Measurements from ENCODE around the gene CACNA1S. TPM values are rescaled to one million over a fixed set of nuclear protein-coding genes. Genes with fewer than 3 reads are reported as not detected.

CACNA1S gene
- total and polyA plus RNA-seq, 2 donors (not counting 1 experiment from before 2014, with no cell fraction given), result not detected

GRCh38 chr1:201061886-201062285 lies 50.3 kb downstream of the CACNA1S start:
- H3K27ac ChIP-seq (ENCODE audit: low read length in 2 of 2), result no peak overlapping the region
- intact Hi-C loops (cut with micrococcal nuclease), result no loop called here
- no peak for ATAC-seq (ENCODE audit: low read depth)
- H3K27me3 ChIP-seq (replicated peaks in 1 of 4; ENCODE audit: control extremely low read depth in 1 of 4, control insufficient read depth in 3 of 4, insufficient read depth in 4 of 4, low read length in 3 of 4), result peaks cover 0 to 4% (median 0%) of the 10 kb centered on the region in 4 experiments
- no peak for DNase-seq
- no peaks in the 10 kb centered on the region for H3K79me2 ChIP-seq (ENCODE audit: control insufficient read depth, insufficient read depth, low read length)
- H3K4me3 ChIP-seq (ENCODE audit: control extremely low read depth in 1 of 5, extremely low read depth in 1 of 5, insufficient read depth in 1 of 5, low read depth in 2 of 5, low read length in 4 of 5), result no peak overlapping the region
- H2AFZ ChIP-seq (ENCODE audit: insufficient read depth, low read depth, low read length, poor library complexity, severe bottlenecking), result no peak overlapping the region
- no peaks in the 10 kb centered on the region for H3K9me3 ChIP-seq (ENCODE audit: control extremely low read depth in 1 of 3, control insufficient read depth in 2 of 3, insufficient read depth in 1 of 3, low read length in 2 of 3)
- Mint-ChIP-seq H3K9me3 (ENCODE audit: insufficient read depth) (no peaks in the 10 kb centered on the region), H3K27ac (no peak overlapping the region), H3K27me3 (peaks cover 8% of the 10 kb centered on the region), H3K4me3 (no peak overlapping the region), H3K4me1 (peaks cover 12% of the 10 kb centered on the region)
- ChIA-PET POLR2A (no interaction called here), CTCF (interaction anchor here (1.1 kb wide), 1 partner anchor 90 kb away, joined by 3 read pairs; no protein-coding TSS in a partner anchor)
- 99% methylated on average over 9 of the region's 12 CpGs for WGBS (ENCODE audit: insufficient coverage)
- TF ChIP-seq CTCF (IDR thresholded peaks at IDR 0.05) (no peak), EZH2 (IDR thresholded peaks at IDR 0.05; ENCODE audit: borderline replicate concordance, insufficient read depth, low read depth, low read length, poor library complexity, severe bottlenecking) (no peak)
- H4K20me1 ChIP-seq (ENCODE audit: control insufficient read depth, insufficient read depth, low read length, poor library complexity, severe bottlenecking), result no peaks in the 10 kb centered on the region
- H3K4me1 ChIP-seq (ENCODE audit: control insufficient read depth in 2 of 2, insufficient read depth in 2 of 2, low read length in 2 of 2), result peaks cover 6 to 12% of the 10 kb centered on the region in 2 donors
- H3K36me3 ChIP-seq (replicated peaks in 1 of 2; ENCODE audit: control extremely low read depth in 1 of 2, control insufficient read depth in 1 of 2, extremely low read depth in 1 of 2, insufficient read depth in 2 of 2, low read length in 1 of 2), result no peaks in the 10 kb centered on the region
- no peak overlapping the region for H3K9ac ChIP-seq (ENCODE audit: low read length)
- no peak overlapping the region for H3K4me2 ChIP-seq (replicated peaks; ENCODE audit: low read depth, low read length, poor library complexity, severe bottlenecking)

- WGBS (ENCODE audit: insufficient coverage), result 87% methylated on average over 4 of the region's 4 CpGs
- DNase-seq, result no peak
These were observed 51.2 kb downstream of the CACNA1S start for GRCh38 chr1:201061049-201061448.

More at GRCh38 chr1:201061049-201061448, 51.2 kb downstream of the CACNA1S start:
- no peaks in the 10 kb centered on the region for H3K9me3 ChIP-seq (ENCODE audit: control extremely low read depth in 1 of 3, control insufficient read depth in 2 of 3, insufficient read depth in 1 of 3, low read length in 2 of 3)
- no peak overlapping the region for H3K4me3 ChIP-seq (ENCODE audit: control extremely low read depth in 1 of 5, extremely low read depth in 1 of 5, insufficient read depth in 1 of 5, low read depth in 2 of 5, low read length in 4 of 5)
- ChIA-PET POLR2A (no interaction called here), CTCF (interaction anchor here (0.9 kb wide), 1 partner anchor 82 kb away, joined by 3 read pairs; no protein-coding TSS in a partner anchor)
- H3K27ac Mint-ChIP-seq, result no peak overlapping the region
- peaks cover 12 to 20% of the 10 kb centered on the region in 2 donors for H3K4me1 ChIP-seq (ENCODE audit: control insufficient read depth in 2 of 2, insufficient read depth in 2 of 2, low read length in 2 of 2)
- H3K36me3 ChIP-seq (replicated peaks in 1 of 2; ENCODE audit: control extremely low read depth in 1 of 2, control insufficient read depth in 1 of 2, extremely low read depth in 1 of 2, insufficient read depth in 2 of 2, low read length in 1 of 2), result no peaks in the 10 kb centered on the region
- no peaks in the 10 kb centered on the region for H4K20me1 ChIP-seq (ENCODE audit: control insufficient read depth, insufficient read depth, low read length, poor library complexity, severe bottlenecking)
- ATAC-seq (ENCODE audit: low read depth), result no peak
- no peak for TF ChIP-seq CTCF (IDR thresholded peaks at IDR 0.05)
- H3K4me2 ChIP-seq (replicated peaks; ENCODE audit: low read depth, low read length, poor library complexity, severe bottlenecking), result no peak overlapping the region
- H3K79me2 ChIP-seq (ENCODE audit: control insufficient read depth, insufficient read depth, low read length), result no peaks in the 10 kb centered on the region
- intact Hi-C loops (cut with micrococcal nuclease), result no loop called here
- H2AFZ ChIP-seq (ENCODE audit: insufficient read depth, low read depth, low read length, poor library complexity, severe bottlenecking), result no peak overlapping the region
- peaks cover 0 to 4% (median 0%) of the 10 kb centered on the region in 4 experiments for H3K27me3 ChIP-seq (replicated peaks in 1 of 4; ENCODE audit: control extremely low read depth in 1 of 4, control insufficient read depth in 3 of 4, insufficient read depth in 4 of 4, low read length in 3 of 4)
- no peaks in the 10 kb centered on the region for H3K9me3 Mint-ChIP-seq (ENCODE audit: insufficient read depth)
- peaks cover 8% of the 10 kb centered on the region for H3K27me3 Mint-ChIP-seq
- H3K4me1 Mint-ChIP-seq, result peaks cover 20% of the 10 kb centered on the region
- no peak overlapping the region for H3K9ac ChIP-seq (ENCODE audit: low read length)
- no peak overlapping the region for H3K27ac ChIP-seq (ENCODE audit: low read length in 2 of 2)
- H3K4me3 Mint-ChIP-seq, result no peak overlapping the region

Data from B cell (primary cell).